HCT116 (cell line): Measurements from ENCODE around the gene SIN3B. TPM values are rescaled to one million over a fixed set of nuclear protein-coding genes. Genes with fewer than 3 reads are reported as not detected.

Source experiments
- ATAC-seq: fragments of 200-7000 bp; cut with Tn5 transposase; 2 replicates; pipeline ENCODE4 v1.9.1; 2020; ENCODE audit warnings: mild to moderate bottlenecking, moderate library complexity
- BruUV-seq: library from RNA; stranded (reverse); fragments of 400-500 nt; replicated peaks from 2 replicates; lab custom pipeline; 2021; lab: Mats Ljungman, UMichigan
- CTCF ChIA-PET: fragments of 300-600 bp; sonication (Branson Sonifier 250); formaldehyde crosslinking; loops from one replicate; lab custom pipeline; 2021; ENCODE audit warnings: antibody characterized with exemption; lab: Charles Lee
- POLR2A ChIA-PET: fragments of 300-600, 350-600 bp; sonication (Branson Sonifier 250); formaldehyde crosslinking; loops from one replicate; lab custom pipeline; 2021; ENCODE audit warnings: antibody characterized with exemption; lab: Charles Lee
- RAD21 ChIA-PET, 2 experiments: fragments of 300-600 bp; sonication (Branson Sonifier 250); formaldehyde crosslinking; loops; one replicate each; lab custom pipeline; 2023; ENCODE audit warnings: low total read pairs in 2 of 2; ENCODE audit not compliant: uncharacterized antibody in 2 of 2, unreplicated experiment in 2 of 2, low non-redundant PET in 1 of 2; lab: Charles Lee
- DNase-seq: peaks from one replicate; pipeline ENCODE4 v3.0.0-alpha.2; 2010; ENCODE audit warnings: low read depth, low spot score
- H2AFZ ChIP-seq: fragments of 200-600 bp; shearing (Covaris generic), sonication (generic); 2 replicates; pipeline ENCODE4 v1.6.1; 2017; ENCODE audit warnings: low read depth, mixed run types, mixed read lengths, antibody characterized with exemption, low read length; ENCODE audit not compliant: poor library complexity, severe bottlenecking
- H3K27ac ChIP-seq: 2 replicates; pipeline ENCODE4 v1.5.1; 2012; ENCODE audit warnings: low read depth, low read length
- H3K27me3 ChIP-seq: fragments of 200-600 bp; sonication (generic); 2 replicates; pipeline ENCODE4 v1.6.1; 2016; ENCODE audit warnings: mixed run types, low read length, mixed read lengths; ENCODE audit not compliant: insufficient read depth
- H3K36me3 ChIP-seq, 2 experiments: fragments of 200-500 bp in 1 of 2; fragments of 200-600 bp in 1 of 2; sonication (Bioruptor generic) in 1 of 2; sonication (generic) in 1 of 2; 2 replicates each; pipeline versions ENCODE4 v1.5.1 to v1.6.1; 2014 to 2016; ENCODE audit warnings: low read length in 2 of 2, inconsistent platforms in 1 of 2, mixed read lengths in 1 of 2, mixed run types in 1 of 2; ENCODE audit not compliant: insufficient read depth in 2 of 2, control insufficient read depth in 1 of 2
- H3K4me1 ChIP-seq, 2 experiments: fragments of 200-600 bp in 1 of 2; sonication (generic) in 1 of 2; 2 replicates each; pipeline versions ENCODE4 v1.5.1 to v1.6.1; 2012 to 2017; ENCODE audit warnings: low read length in 2 of 2, inconsistent platforms in 1 of 2, mild to moderate bottlenecking in 1 of 2, mixed read lengths in 1 of 2, mixed run types in 1 of 2, moderate library complexity in 1 of 2; ENCODE audit not compliant: insufficient read depth in 2 of 2, control insufficient read depth in 1 of 2
- H3K4me2 ChIP-seq: fragments of 200-600 bp; sonication (generic); 2 replicates; pipeline ENCODE4 v1.6.1; 2017; ENCODE audit warnings: mixed run types, low read length, mixed read lengths
- H3K4me3 ChIP-seq, 2 experiments: fragments of 200-600 bp in 1 of 2; sonication (generic) in 1 of 2; replicated peaks in 1 of 2; 2 replicates each; pipeline ENCODE4 v1.5.1; 2011 to 2016; ENCODE audit warnings: low read length in 2 of 2, control low read depth in 1 of 2, low read depth in 1 of 2, mild to moderate bottlenecking in 1 of 2, mixed read lengths in 1 of 2, mixed run types in 1 of 2
- H3K79me2 ChIP-seq: fragments of 200-600 bp; sonication (generic); 2 replicates; pipeline ENCODE4 v1.6.1; 2017; ENCODE audit warnings: mild to moderate bottlenecking, mixed run types, low read length, moderate library complexity, mixed read lengths; ENCODE audit not compliant: insufficient read depth
- H3K9ac ChIP-seq: fragments of 200-600 bp; sonication (generic); 2 replicates; pipeline ENCODE4 v1.6.1; 2016; ENCODE audit warnings: low read length, mixed read lengths
- H3K9me2 ChIP-seq: fragments of 200-600 bp; sonication (generic), shearing (Covaris generic); 2 replicates; pipeline ENCODE4 v1.6.1; 2017; ENCODE audit warnings: mixed run types, mild to moderate bottlenecking, moderate library complexity; ENCODE audit not compliant: insufficient read depth
- H3K9me3 ChIP-seq, 2 experiments: fragments of 200-500 bp in 1 of 2; fragments of 200-600 bp in 1 of 2; sonication (Bioruptor generic) in 1 of 2; sonication (generic) in 1 of 2; 2 replicates each; pipeline ENCODE4 v1.6.1; 2014 to 2017; ENCODE audit warnings: low read length in 2 of 2, mixed read lengths in 2 of 2, inconsistent platforms in 1 of 2, low read depth in 1 of 2, mild to moderate bottlenecking in 1 of 2, mixed run types in 1 of 2, moderate library complexity in 1 of 2; ENCODE audit not compliant: control insufficient read depth in 1 of 2, insufficient read depth in 1 of 2
- H4K20me1 ChIP-seq: fragments of 200-600 bp; sonication (generic), shearing (Covaris generic); 2 replicates; pipeline ENCODE4 v1.6.1; 2017; ENCODE audit warnings: mixed run types, mild to moderate bottlenecking, moderate library complexity; ENCODE audit not compliant: insufficient read depth
- ATF3 ChIP-seq: IDR thresholded peaks from 2 replicates; pipeline ENCODE4 v1.6.1; 2012
- CBX3 ChIP-seq: IDR thresholded peaks from 2 replicates; pipeline ENCODE4 v1.6.1; 2012; ENCODE audit warnings: low read depth
- CTCF ChIP-seq, 3 experiments: fragments of 200-600 bp in 1 of 3; sonication (generic) in 1 of 3; IDR thresholded peaks in 2 of 3; conservative IDR thresholded peaks in 1 of 3; 2 replicates each; pipeline ENCODE4 v1.5.1; 2012 to 2017; ENCODE audit warnings: low read depth in 2 of 3, low read length in 2 of 3, antibody characterized with exemption in 1 of 3, borderline replicate concordance in 1 of 3, control low read depth in 1 of 3, mild to moderate bottlenecking in 1 of 3, mixed read lengths in 1 of 3, mixed run types in 1 of 3, moderate library complexity in 1 of 3; ENCODE audit not compliant: insufficient read depth in 1 of 3
- EGR1 ChIP-seq: IDR thresholded peaks from 2 replicates; pipeline ENCODE4 v1.6.1; 2012; ENCODE audit warnings: low read depth
- ELF1 ChIP-seq: IDR thresholded peaks from 2 replicates; pipeline ENCODE4 v1.6.1; 2012; ENCODE audit warnings: low read depth, borderline replicate concordance
- EZH2 ChIP-seq: fragments of 200-600 bp; sonication (generic); IDR thresholded peaks from 2 replicates; pipeline ENCODE4 v1.6.1; 2017; ENCODE audit warnings: antibody characterized with exemption, mixed run types
- EZH2phosphoT487 ChIP-seq: fragments of 200-600 bp; IDR thresholded peaks from 2 replicates; pipeline ENCODE4 v1.6.1; 2018; ENCODE audit warnings: antibody characterized with exemption, borderline replicate concordance
- FOSL1 ChIP-seq: IDR thresholded peaks from 2 replicates; pipeline ENCODE4 v1.6.1; 2012; ENCODE audit warnings: low read depth
- JUND ChIP-seq: IDR thresholded peaks from 2 replicates; pipeline ENCODE4 v1.6.1; 2012
- MAX ChIP-seq: IDR thresholded peaks from 2 replicates; pipeline ENCODE4 v1.6.1; 2012
- POLR2A ChIP-seq: IDR thresholded peaks from 2 replicates; pipeline ENCODE4 v1.7.0; 2011; ENCODE audit warnings: borderline replicate concordance; ENCODE audit not compliant: insufficient read depth, insufficient read length; ENCODE audit errors: extremely low read depth
- POLR2AphosphoS5 ChIP-seq: IDR thresholded peaks from 2 replicates; pipeline ENCODE4 v1.6.1; 2011; ENCODE audit warnings: mild to moderate bottlenecking, low read depth, low read length, moderate library complexity
- REST ChIP-seq: IDR thresholded peaks from 2 replicates; pipeline ENCODE4 v1.6.1; 2012; ENCODE audit warnings: low read depth
- SIN3A ChIP-seq: IDR thresholded peaks from 2 replicates; pipeline ENCODE4 v1.6.1; 2012; ENCODE audit warnings: low read depth
- SP1 ChIP-seq: IDR thresholded peaks from 2 replicates; pipeline ENCODE4 v1.6.1; 2012; ENCODE audit warnings: low read depth
- SRF ChIP-seq: IDR thresholded peaks from 2 replicates; pipeline ENCODE4 v1.6.1; 2012; ENCODE audit warnings: low read depth
- TCF7L2 ChIP-seq: IDR thresholded peaks from 2 replicates; pipeline ENCODE4 v1.7.0; 2011; ENCODE audit warnings: borderline replicate concordance, inconsistent platforms; ENCODE audit not compliant: insufficient read depth, insufficient read length; ENCODE audit errors: extremely low read depth
- ZBTB33 ChIP-seq: IDR thresholded peaks from 2 replicates; pipeline ENCODE4 v1.6.1; 2011; ENCODE audit warnings: mild to moderate bottlenecking, low read length, moderate library complexity; ENCODE audit not compliant: insufficient replicate concordance; ENCODE audit errors: extremely low read depth
- ZFX ChIP-seq: fragments of 450-650 bp; IDR thresholded peaks from 2 replicates; pipeline ENCODE4 v1.6.1; 2017
- ZNF274 ChIP-seq: fragments of 200-500 bp; sonication (Bioruptor generic); IDR thresholded peaks from 2 replicates; pipeline ENCODE4 v1.6.1; 2014; ENCODE audit warnings: mild to moderate bottlenecking, low read depth, low read length, inconsistent platforms
- intact Hi-C: fragments of 100-400 bp; cut with micrococcal nuclease; formaldehyde crosslinking; loops from 2 replicates; pipeline ENCODE4 v1.10.0; 2022
- total RNA-seq: library from RNA; stranded (reverse); gene quantifications from one replicate; pipeline ENCODE4 v1.2.1, GENCODE V29; 2021; ENCODE audit not compliant: unreplicated experiment

Gene SIN3B
- total RNA-seq, 1 experiment from 2014 or later, result 59.9 TPM

GRCh38 chr19:16797876-16798275 lies 31.3 kb upstream of the SIN3B start:
- H3K9me3 ChIP-seq, result peaks cover 3 to 12% of the 10 kb centered on the region in 2 experiments; a peak in 2 of 4 replicates
- CTCF ChIA-PET, result no interaction called here
- BruUV-seq, result no TSS peak
- no peak overlapping the region for H3K4me3 ChIP-seq
- DNase-seq, result no peak
- POLR2A ChIA-PET, result no interaction called here
- intact Hi-C loops, result no loop called here
- H3K9me2 ChIP-seq, result no peaks in the 10 kb centered on the region
- no peak overlapping the region for H3K9ac ChIP-seq
- no peaks in the 10 kb centered on the region for H3K79me2 ChIP-seq
- RAD21 ChIA-PET, result no interaction called here
- H3K4me1 ChIP-seq, result peaks cover 3 to 9% of the 10 kb centered on the region in 2 experiments; a peak in 3 of 4 replicates
- H3K4me2 ChIP-seq, result no peak overlapping the region
- no peaks in the 10 kb centered on the region for H3K27me3 ChIP-seq
- H4K20me1 ChIP-seq, result no peaks in the 10 kb centered on the region
- H2AFZ ChIP-seq, result no peak overlapping the region
- no peak overlapping the region for H3K27ac ChIP-seq
- no peak for TF ChIP-seq ZBTB33
- no peak for TF ChIP-seq ZFX
- no peak for TF ChIP-seq EZH2
- no peak for TF ChIP-seq EGR1
- TF ChIP-seq SRF, result no peak
- no peak for TF ChIP-seq CTCF (IDR thresholded peaks at IDR 0.05 in 2 of 3, conservative IDR thresholded peaks at IDR 0.05 in 1 of 3; ENCODE audit: borderline replicate concordance in 1 of 3, insufficient read depth in 1 of 3, low read depth in 2 of 3, low read length in 2 of 3)
- TF ChIP-seq MAX, result no peak
- TF ChIP-seq ATF3, result no peak
- TF ChIP-seq EZH2phosphoT487, result no peak
- no peak for TF ChIP-seq ZNF274
- TF ChIP-seq JUND, result no peak
- no peak for TF ChIP-seq FOSL1
- no peak for TF ChIP-seq SIN3A
- no peak for TF ChIP-seq ELF1
- no peak for TF ChIP-seq POLR2AphosphoS5
- no peak for TF ChIP-seq TCF7L2
- TF ChIP-seq REST, result no peak
- TF ChIP-seq POLR2A, result no peak
- TF ChIP-seq CBX3, result no peak
- TF ChIP-seq SP1, result no peak
- no peak for ATAC-seq
- H3K36me3 ChIP-seq, result no peaks in the 10 kb centered on the region
